ENCODE measurements around the gene SYT8. TPM values are rescaled to one million over a fixed set of nuclear protein-coding genes. Genes with fewer than 3 reads are reported as not detected.

The SYT8 gene
- total RNA-seq, 2 experiments from 2014 or later: not detected

DNA sequence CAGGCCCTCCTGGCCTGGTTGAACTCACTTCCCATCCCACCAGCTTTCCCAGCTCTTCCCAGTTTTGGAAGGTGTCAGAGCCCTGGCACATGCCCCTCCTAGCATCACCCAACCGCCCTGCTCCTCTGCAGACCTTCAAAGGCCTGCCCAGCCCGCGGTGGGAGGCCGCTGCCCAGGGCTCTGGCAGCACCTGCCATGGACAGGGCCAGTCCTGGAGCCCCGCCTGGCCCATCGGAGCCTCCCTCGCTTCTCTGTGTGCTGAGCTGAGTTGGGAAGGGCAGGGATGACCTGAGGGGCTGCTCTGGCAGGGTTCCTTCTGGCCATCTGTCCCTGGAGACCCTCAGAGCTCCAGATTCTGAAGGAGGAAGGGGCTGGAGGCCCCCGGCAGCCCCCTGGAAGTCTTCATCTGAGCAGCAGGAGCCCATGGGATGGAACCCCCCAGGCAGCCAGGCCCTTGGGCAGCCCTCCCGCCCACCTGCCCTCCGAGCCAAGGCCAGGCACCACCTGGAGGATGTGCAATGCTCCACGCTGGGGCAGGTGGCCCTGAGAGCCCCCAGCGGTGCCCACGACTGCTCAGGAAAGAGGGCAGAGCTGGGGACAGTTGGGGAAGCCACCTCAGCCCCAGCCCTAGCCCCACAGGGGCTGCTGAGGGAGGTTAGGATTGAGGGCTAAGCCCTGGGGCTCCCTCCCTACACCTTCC, 21.7 kb downstream of the SYT8 start:
- ATAC-seq (ENCODE audit: low read depth): no peak
- H3K36me3 Mint-ChIP-seq: peaks cover 10% of the 10 kb centered on the region
- POLR2A ChIA-PET: interaction anchor here (1.4 kb wide), 1 partner anchor 13 kb away, joined by 3 read pairs; no protein-coding TSS in a partner anchor
- no peak for DNase-seq
- H3K27ac Mint-ChIP-seq: no peak overlapping the region
- no peaks in the 10 kb centered on the region for H3K27me3 Mint-ChIP-seq
- peaks cover 16% of the 10 kb centered on the region for H3K4me1 Mint-ChIP-seq
- H3K9me3 Mint-ChIP-seq: no peaks in the 10 kb centered on the region
- peak overlapping the region; percentile 12 for H3K4me3 Mint-ChIP-seq

DNA sequence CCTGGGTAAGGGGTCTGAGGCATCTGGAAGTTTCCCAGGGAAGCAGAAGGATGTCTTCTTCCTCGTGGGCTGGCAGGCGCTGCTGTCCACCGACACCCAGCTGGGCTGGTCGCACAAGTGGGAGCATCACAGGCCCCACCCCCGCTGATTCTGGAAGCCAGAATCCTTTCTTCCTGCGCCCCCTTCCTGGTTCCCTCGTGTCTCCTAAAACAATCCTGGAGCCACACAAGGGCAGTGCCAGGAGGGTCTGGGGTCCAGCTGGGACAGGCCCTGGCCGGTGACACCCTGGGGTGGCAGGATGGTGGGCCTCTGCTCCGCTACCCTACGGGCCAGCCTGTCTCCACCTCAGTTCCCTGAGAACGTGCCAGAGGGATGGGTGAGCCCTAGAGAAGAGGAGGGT, 22.3 kb downstream of the SYT8 start:
- Mint-ChIP-seq H3K9me3 (no peaks in the 10 kb centered on the region), H3K27me3 (no peaks in the 10 kb centered on the region), H3K4me1 (peaks cover 13% of the 10 kb centered on the region), H3K36me3 (peaks cover 10% of the 10 kb centered on the region), H3K4me3 (no peak overlapping the region), H3K27ac (no peak overlapping the region)
- ATAC-seq (ENCODE audit: low read depth): no peak
- POLR2A ChIA-PET: interaction anchor here (1.4 kb wide), 1 partner anchor 12 kb away, joined by 3 read pairs; no protein-coding TSS in a partner anchor
- no peak for DNase-seq

DNA sequence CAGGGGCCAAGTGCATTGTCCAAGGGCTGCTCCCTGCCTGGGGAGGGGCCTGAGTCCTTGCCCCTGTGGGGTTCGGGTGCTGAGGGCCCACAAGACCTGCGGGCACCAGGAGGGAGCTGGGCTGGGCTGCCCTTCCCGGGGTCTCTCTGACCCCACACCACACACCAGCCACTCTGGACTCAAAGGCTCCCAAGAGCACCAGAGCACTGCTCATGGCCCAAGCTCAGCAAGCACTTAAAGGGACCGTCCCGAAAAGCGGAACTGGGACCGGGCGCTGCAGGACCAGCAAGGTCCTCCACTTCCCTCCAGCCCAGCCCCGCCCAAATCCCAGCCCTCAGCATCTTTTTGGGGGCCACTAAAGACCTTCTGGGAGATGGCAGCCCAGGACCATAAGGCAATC, 23.4 kb downstream of the SYT8 start:
- Mint-ChIP-seq H3K27me3 (no peaks in the 10 kb centered on the region), H3K27ac (no peak overlapping the region), H3K4me3 (no peak overlapping the region), H3K9me3 (no peaks in the 10 kb centered on the region), H3K36me3 (peaks cover 8% of the 10 kb centered on the region), H3K4me1 (peaks cover 7% of the 10 kb centered on the region)
- POLR2A ChIA-PET: no interaction called here
- ATAC-seq (ENCODE audit: low read depth): no peak
- no peak for DNase-seq

DNA sequence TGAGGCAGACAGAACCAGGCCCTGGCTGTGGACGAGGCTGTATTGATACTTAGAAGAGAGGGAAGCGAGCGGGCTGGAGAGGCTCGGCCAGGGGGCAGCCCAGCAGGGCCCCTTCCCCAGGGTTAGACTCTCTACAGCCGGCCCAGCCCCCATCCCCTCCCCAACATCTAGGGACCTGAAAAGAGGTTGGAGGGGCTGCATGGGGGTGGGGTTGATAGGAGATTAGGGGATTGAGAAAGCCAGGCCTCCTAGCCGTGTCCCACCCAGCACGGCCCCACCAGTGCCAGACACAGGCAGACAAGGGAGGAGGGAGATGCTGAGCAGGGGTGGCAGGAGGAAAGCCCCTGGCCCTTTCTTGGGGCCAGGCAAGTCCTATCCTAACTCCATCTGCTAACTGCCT, 23.8 kb downstream of the SYT8 start:
- H3K9me3 Mint-ChIP-seq: no peaks in the 10 kb centered on the region
- ATAC-seq (ENCODE audit: low read depth) (no peak), DNase-seq (no peak)
- POLR2A ChIA-PET: no interaction called here
- no peak overlapping the region for H3K4me3 Mint-ChIP-seq
- no peaks in the 10 kb centered on the region for H3K27me3 Mint-ChIP-seq
- H3K27ac Mint-ChIP-seq: no peak overlapping the region
- H3K4me1 Mint-ChIP-seq: peaks cover 7% of the 10 kb centered on the region
- H3K36me3 Mint-ChIP-seq: peaks cover 4% of the 10 kb centered on the region

DNA sequence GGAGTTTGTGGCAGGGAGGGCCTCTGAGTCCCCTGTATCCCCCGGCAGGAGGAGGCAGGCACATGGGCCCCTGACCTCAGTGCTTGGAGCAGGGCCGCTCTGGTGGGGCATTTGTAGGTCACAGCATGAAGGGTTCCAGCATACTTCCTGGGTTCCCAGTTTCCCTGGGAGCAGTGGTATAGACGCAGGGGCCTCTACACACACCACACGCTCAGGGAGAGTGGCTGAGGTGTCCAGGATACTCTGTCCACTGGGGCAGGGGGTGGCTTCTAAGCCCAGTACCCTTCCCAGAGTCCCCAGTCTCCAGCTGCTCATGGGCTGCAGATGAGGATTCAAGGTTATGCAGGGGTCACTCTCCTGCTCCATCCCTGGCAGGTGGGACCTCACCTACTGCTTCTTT, 24.2 kb downstream of the SYT8 start:
- no peaks in the 10 kb centered on the region for H3K9me3 Mint-ChIP-seq
- POLR2A ChIA-PET: no interaction called here
- H3K27me3 Mint-ChIP-seq: no peaks in the 10 kb centered on the region
- DNase-seq (no peak), ATAC-seq (ENCODE audit: low read depth) (no peak)
- no peak overlapping the region for H3K27ac Mint-ChIP-seq
- peaks cover 7% of the 10 kb centered on the region for H3K4me1 Mint-ChIP-seq
- H3K36me3 Mint-ChIP-seq: peaks cover under 1% of the 10 kb centered on the region
- no peak overlapping the region for H3K4me3 Mint-ChIP-seq

DNA sequence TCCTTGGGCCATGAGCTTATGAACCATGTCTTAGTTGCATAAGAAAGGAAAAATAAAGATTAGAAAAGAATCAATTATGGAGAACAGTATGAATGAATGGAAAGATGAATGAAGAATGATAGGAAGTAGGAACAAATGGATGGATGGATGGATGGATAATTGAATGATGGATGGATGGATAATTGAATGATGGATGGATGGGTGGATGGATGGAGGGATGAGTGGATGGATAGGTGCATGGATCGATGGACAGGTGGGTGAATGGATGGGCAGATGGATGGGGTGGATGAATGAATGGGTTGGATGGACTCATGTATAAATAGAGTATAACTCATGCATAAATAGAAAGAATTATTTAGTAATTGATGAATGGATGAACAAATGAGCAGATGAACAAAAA, 25.3 kb downstream of the SYT8 start:
- Mint-ChIP-seq H3K9me3 (no peaks in the 10 kb centered on the region), H3K27ac (no peak overlapping the region), H3K4me1 (peaks cover 7% of the 10 kb centered on the region), H3K36me3 (no peaks in the 10 kb centered on the region), H3K4me3 (no peak overlapping the region), H3K27me3 (no peaks in the 10 kb centered on the region)
- ATAC-seq (ENCODE audit: low read depth) (no peak), DNase-seq (no peak)
- POLR2A ChIA-PET: interaction anchor here (0.6 kb wide), 1 partner anchor 42 kb away, joined by 4 read pairs; no protein-coding TSS in a partner anchor

DNA sequence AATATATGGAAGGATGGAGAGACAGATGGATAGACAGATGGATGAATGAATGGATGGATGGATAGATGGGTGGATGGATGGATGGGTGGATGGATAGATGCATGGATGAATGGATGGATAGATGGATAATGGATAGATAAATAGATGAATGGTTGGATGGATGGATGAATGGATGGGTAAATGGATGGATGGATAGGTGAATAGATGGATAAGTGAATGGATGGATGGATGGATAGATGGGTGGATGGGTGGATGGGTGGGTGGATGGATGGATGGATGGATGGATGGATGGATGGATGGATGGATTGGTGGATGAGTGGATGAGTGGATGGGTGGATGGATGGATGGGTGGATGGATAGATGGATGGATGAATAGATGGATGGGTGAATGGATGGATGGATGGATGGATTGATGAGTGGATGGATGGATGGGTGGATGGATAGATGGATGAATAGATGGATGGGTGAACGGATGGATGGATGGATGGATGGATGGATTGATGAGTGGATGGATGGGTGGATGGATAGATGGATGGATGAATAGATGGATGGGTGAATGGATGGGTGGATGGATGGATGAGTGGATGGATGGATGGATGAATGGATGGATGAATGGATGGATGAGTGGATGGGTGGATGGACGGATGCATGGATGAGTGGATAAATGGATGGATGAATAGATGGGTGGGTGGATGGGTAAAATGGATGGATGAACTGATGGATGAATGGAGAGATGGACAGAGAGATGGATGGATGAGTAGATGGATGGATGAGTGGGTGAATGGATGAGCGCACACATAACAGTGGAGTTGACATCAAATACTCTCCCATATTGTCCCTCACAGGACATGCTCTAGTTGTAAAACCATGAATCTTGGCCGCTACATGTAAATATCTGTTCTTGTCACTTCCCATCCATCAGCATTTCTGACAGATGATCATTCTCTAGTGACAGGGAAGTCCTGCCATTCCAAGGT, 26.9 kb downstream of the SYT8 start:
- no peak overlapping the region for H3K27ac Mint-ChIP-seq
- no peaks in the 10 kb centered on the region for H3K27me3 Mint-ChIP-seq
- DNase-seq (no peak), ATAC-seq (ENCODE audit: low read depth) (no peak)
- peaks cover 5% of the 10 kb centered on the region for H3K4me1 Mint-ChIP-seq
- peaks cover 1% of the 10 kb centered on the region for H3K36me3 Mint-ChIP-seq
- H3K4me3 Mint-ChIP-seq: no peak overlapping the region
- H3K9me3 Mint-ChIP-seq: no peaks in the 10 kb centered on the region
- POLR2A ChIA-PET: no interaction called here

DNA sequence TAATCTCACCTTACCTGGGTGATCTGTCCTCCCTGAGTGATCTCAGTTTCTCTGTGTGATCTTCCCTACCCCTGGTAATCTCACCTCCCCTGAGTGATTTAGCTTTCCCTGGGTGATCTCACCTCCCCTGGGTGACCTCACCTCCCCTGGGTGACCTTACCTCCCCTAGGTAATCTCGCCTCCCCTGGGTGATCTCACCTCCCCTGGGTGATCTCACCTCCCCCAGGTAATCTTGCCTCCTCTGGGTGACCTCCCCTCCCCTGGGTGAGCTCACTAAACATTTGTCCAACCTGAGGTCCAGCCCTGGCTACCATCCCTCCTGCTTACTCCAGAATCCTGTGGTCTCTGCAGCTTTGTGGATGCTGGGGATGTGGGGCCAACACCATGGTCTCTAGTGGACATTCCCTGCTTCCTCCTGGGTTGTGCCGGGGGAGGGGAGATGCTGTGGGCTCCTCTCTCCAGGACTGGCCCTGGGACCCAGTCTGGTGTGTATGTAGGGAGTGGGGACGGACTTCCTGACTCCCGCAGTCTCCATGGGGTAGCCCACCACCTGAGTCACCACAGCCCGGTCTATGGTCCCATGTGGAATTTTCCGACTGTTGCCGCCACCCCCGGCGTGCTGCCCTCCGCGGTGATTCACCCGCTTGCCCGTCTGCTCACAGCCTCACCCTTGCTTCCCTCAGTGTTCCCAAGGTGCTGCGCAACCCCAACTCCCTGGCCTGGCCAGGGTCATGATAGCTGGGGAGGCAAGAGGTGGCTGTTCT, 28.0 kb downstream of the SYT8 start:
- POLR2A ChIA-PET: no interaction called here
- no peaks in the 10 kb centered on the region for H3K9me3 Mint-ChIP-seq
- H3K27me3 Mint-ChIP-seq: no peaks in the 10 kb centered on the region
- peaks cover 2% of the 10 kb centered on the region for H3K36me3 Mint-ChIP-seq
- no peak overlapping the region for H3K27ac Mint-ChIP-seq
- no peak overlapping the region for H3K4me3 Mint-ChIP-seq
- DNase-seq (no peak), ATAC-seq (ENCODE audit: low read depth) (no peak)
- peaks cover 5% of the 10 kb centered on the region for H3K4me1 Mint-ChIP-seq

DNA sequence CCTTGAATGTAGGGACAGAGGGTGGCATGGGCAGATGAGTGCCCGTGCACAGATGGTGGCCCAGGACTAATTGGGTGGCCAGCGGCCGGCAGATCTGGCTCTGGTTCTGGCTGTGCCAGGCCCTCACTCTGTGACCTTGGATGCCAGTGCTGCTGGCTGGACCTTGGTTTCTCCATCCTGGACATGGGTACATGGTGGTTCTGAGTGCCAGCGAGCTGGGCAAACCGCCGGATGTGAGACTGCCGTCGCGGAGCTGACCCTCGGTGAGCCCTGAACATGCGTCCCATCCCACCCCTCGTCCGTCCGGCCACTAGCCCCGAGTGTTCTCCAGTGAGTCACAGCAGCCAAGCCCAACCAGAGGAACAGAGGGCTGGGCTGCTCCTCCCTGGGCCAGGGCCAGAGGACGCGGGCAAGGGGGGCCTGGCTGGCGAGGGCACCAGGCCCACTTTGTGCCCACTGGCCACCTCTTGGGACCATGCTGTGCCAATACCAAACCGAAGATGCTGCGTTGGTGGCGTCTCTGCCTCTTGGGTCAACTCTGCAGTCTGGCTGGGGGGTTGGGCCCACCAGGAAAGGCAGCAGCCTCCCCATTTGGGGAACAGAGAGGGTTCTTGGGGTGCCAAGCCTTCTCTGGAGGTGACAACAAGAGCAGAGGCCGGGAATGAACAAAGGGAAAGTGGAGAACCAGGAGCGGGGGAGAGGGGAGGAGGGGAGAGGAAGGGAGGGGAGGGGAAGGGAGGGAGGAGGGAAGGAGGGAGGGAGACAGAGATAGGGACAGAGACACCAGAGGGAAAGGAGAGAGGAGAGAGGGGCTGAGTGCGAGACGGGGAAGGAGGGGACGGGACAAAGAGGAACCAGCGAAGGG, 28.8 kb downstream of the SYT8 start:
- POLR2A ChIA-PET: no interaction called here
- DNase-seq (no peak), ATAC-seq (ENCODE audit: low read depth) (no peak)
- H3K27ac Mint-ChIP-seq: no peak overlapping the region
- H3K4me1 Mint-ChIP-seq: peaks cover 5% of the 10 kb centered on the region
- no peaks in the 10 kb centered on the region for H3K9me3 Mint-ChIP-seq
- H3K27me3 Mint-ChIP-seq: no peaks in the 10 kb centered on the region
- no peak overlapping the region for H3K4me3 Mint-ChIP-seq
- peaks cover 2% of the 10 kb centered on the region for H3K36me3 Mint-ChIP-seq

DNA sequence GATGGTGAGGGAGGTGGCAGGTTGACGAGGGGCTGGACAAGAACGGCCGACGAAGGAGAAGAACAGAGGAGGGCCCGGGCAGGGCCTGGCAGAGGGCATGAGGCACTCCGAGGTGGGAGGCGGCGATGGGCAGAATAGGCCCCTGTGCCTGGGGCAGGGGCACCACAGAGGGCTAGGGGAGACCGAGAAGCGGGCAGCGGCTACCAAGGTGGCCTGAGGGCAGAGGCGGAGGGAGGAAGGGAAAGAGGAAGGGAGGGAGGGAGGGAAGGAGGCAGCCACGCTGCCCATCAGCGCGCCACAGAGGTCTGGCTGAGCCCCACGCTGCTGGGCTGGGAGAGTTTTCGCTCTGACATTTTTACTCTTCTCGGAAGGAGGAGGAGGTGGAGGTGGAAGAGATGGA, 29.4 kb downstream of the SYT8 start:
- H3K27me3 Mint-ChIP-seq: no peaks in the 10 kb centered on the region
- no peak overlapping the region for H3K27ac Mint-ChIP-seq
- DNase-seq (no peak), ATAC-seq (ENCODE audit: low read depth) (no peak)
- POLR2A ChIA-PET: no interaction called here
- peaks cover 9% of the 10 kb centered on the region for H3K4me1 Mint-ChIP-seq
- no peaks in the 10 kb centered on the region for H3K9me3 Mint-ChIP-seq
- peaks cover 4% of the 10 kb centered on the region for H3K36me3 Mint-ChIP-seq
- no peak overlapping the region for H3K4me3 Mint-ChIP-seq

DNA sequence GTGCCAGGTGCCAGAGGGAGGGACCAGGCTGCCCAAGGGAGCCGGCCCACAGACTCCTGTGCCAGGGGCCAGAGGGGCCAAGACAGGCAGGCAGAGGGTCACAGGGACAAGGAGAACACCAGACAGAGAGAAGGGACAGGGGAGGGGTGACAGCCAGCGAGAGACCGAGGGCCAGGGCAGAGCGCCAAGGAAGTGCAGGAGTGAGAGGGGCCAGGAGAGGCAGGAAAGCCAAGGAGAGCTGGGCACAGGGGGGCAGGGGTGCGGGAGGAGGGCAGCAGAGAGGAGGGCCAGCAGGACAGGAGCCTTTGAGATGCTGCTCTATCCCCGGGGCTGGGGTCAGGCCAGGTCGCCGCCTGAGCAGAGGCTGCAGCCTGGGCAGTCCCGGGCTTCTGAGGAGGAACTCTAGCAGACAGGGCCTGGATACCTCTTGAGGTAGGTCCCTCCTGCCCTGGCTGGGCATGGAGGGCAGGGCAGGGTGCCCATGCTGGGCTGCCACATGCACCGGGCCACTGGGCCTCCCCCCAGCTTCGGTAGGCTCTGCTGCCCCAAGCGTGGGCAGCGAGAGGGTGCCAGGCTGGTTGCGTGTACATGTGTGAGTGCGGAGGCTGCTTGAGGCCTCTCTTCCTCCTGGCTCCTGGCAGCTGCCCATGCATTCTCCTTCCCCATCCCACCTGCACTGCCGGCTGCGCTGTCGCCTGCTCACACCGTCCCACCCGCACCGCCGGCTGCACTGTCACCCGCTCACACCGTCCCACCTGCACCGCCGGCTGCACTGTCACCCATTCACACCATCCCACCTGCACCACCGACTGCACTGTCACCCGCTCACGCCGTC, 30.3 kb downstream of the SYT8 start:
- no peaks in the 10 kb centered on the region for H3K27me3 Mint-ChIP-seq
- H3K36me3 Mint-ChIP-seq: peaks cover 4% of the 10 kb centered on the region
- H3K4me1 Mint-ChIP-seq: peaks cover 10% of the 10 kb centered on the region
- no peak overlapping the region for H3K27ac Mint-ChIP-seq
- POLR2A ChIA-PET: interaction anchor here (0.5 to 1.0 kb wide), 2 partner anchors 12 to 72 kb away, joined by 3 to 5 read pairs; no protein-coding TSS in a partner anchor
- no peak overlapping the region for H3K4me3 Mint-ChIP-seq
- DNase-seq: no peak
- H3K9me3 Mint-ChIP-seq: no peaks in the 10 kb centered on the region
- ATAC-seq (ENCODE audit: low read depth): no peak

DNA sequence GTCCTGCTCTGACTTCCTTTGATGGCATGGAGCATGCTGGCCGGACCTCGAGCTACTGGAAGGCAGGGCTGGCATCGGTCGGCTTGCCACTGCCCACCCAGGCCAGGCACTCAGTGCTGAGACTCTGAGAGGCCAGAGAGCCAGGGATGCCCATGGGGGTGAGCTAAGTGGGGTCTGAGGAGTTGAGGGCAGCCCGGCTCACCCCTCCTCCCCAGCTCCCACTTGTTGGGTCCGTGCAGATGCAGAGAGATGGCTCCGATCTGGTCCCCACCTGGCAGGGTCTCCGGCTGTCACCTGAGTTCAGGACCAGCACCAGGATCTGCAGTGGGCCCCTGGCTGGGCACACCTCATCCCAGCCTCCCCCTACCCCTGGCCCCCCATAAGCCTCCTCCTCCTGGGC, 31.4 kb downstream of the SYT8 start:
- Mint-ChIP-seq H3K27ac (no peak overlapping the region), H3K27me3 (no peaks in the 10 kb centered on the region), H3K4me1 (peaks cover 21% of the 10 kb centered on the region), H3K4me3 (no peak overlapping the region), H3K36me3 (peaks cover 6% of the 10 kb centered on the region), H3K9me3 (no peaks in the 10 kb centered on the region)
- ATAC-seq (ENCODE audit: low read depth): no peak
- no peak for DNase-seq
- POLR2A ChIA-PET: no interaction called here
